DMS53 treated with DMSO at 0.1 percent for 48 hours (cell line): ENCODE measurements around the gene CEBPE.

ENCODE experiments used
- DNase-seq: peaks from one replicate; lab custom pipeline; 2025; ENCODE audit not compliant: unreplicated experiment; lab: John Stamatoyannopoulos, UW

Gene CEBPE

GRCh38 chr14:23118506-23119362 lies at the start of gene CEBPE:
CEBPE (minus strand) TSS chr14:23119255; CDS start chr14:23119091, 164 bp downstream.
- DNase-seq = no peak

GRCh38 chr14:23168246-23168645 lies 49.2 kb upstream of the CEBPE start:
- no peak for DNase-seq

GRCh38 chr14:23167116-23167847 lies 48.2 kb upstream of the CEBPE start:
- DNase-seq = no peak

GRCh38 chr14:23164949-23165348 lies 45.9 kb upstream of the CEBPE start:
- no peak for DNase-seq

GRCh38 chr14:23164250-23164649 lies 45.2 kb upstream of the CEBPE start:
- no peak for DNase-seq

- no peak for DNase-seq
These were observed 44.8 kb upstream of the CEBPE start for GRCh38 chr14:23163830-23164229.

- DNase-seq = no peak
These were observed 43.7 kb upstream of the CEBPE start for GRCh38 chr14:23162800-23163199.

- DNase-seq = no peak
These were observed 43.0 kb upstream of the CEBPE start for GRCh38 chr14:23162005-23162404.

GRCh38 chr14:23160924-23161522 lies 42.0 kb upstream of the CEBPE start:
- DNase-seq = no peak

- no peak for DNase-seq
These were observed 40.5 kb upstream of the CEBPE start for GRCh38 chr14:23159532-23159931.

- DNase-seq = no peak
These were observed 39.7 kb upstream of the CEBPE start for GRCh38 chr14:23158779-23159178.

GRCh38 chr14:23154964-23155587 lies 36.0 kb upstream of the CEBPE start:
- no peak for DNase-seq

GRCh38 chr14:23153851-23154796 lies 35.1 kb upstream of the CEBPE start:
- no peak for DNase-seq

GRCh38 chr14:23151342-23151741 lies 32.3 kb upstream of the CEBPE start:
- no peak for DNase-seq

GRCh38 chr14:23149745-23150144 lies 30.7 kb upstream of the CEBPE start:
- no peak for DNase-seq

- no peak for DNase-seq
These were observed 29.7 kb upstream of the CEBPE start for GRCh38 chr14:23148591-23149249.

GRCh38 chr14:23147676-23148075 lies 28.6 kb upstream of the CEBPE start:
- no peak for DNase-seq

- no peak for DNase-seq
These were observed 27.9 kb upstream of the CEBPE start for GRCh38 chr14:23146980-23147379.

GRCh38 chr14:23146351-23146910 lies 27.4 kb upstream of the CEBPE start:
- no peak for DNase-seq
